K562 (cell line): ENCODE measurements around the gene KLHL35. TPM values are rescaled to one million over a fixed set of nuclear protein-coding genes. Genes with fewer than 3 reads are reported as not detected.

Experiments
- BCL6 ChIP-seq: fragments of 250-450 bp; sonication (Bioruptor Pico); IDR thresholded peaks from 2 replicates; pipeline ENCODE4 v1.4.0; 2020
- BCLAF1 ChIP-seq, 2 experiments: fragments of 450-650 bp in 1 of 2; IDR thresholded peaks; 2 replicates each; pipeline ENCODE4 v1.6.1; 2011 to 2017; ENCODE audit warnings: low read depth in 2 of 2, antibody characterized with exemption in 1 of 2, borderline replicate concordance in 1 of 2, low read length in 1 of 2, mild to moderate bottlenecking in 1 of 2, mixed read lengths in 1 of 2; ENCODE audit not compliant: control insufficient read depth in 1 of 2
- CC2D1A ChIP-seq: fragments of 450-650 bp; IDR thresholded peaks from 2 replicates; pipeline ENCODE4 v1.6.1; 2017; ENCODE audit warnings: mild to moderate bottlenecking
- CLOCK ChIP-seq: fragments of 250-450 bp; sonication (Bioruptor Pico); IDR thresholded peaks from 2 replicates; pipeline ENCODE4 v1.4.0; 2020; ENCODE audit warnings: mild to moderate bottlenecking, moderate library complexity, borderline replicate concordance
- YY1 ChIP-seq, 3 experiments: IDR thresholded peaks; 2 replicates each; pipeline ENCODE4 v1.6.1; 2011; ENCODE audit warnings: low read length in 2 of 3, mild to moderate bottlenecking in 2 of 3, moderate library complexity in 2 of 3, borderline replicate concordance in 1 of 3, control low read depth in 1 of 3, low read depth in 1 of 3; ENCODE audit not compliant: insufficient read depth in 3 of 3, insufficient replicate concordance in 2 of 3, control insufficient read depth in 1 of 3, insufficient read length in 1 of 3; ENCODE audit errors: extremely low read depth in 1 of 3
- polyA plus RNA-seq, 8 experiments: library from polyadenylated mRNA; depleted of rRNA in 4 of 8; stranded (reverse) in 5 of 8; unstranded in 3 of 8; fragments of >200 nt; fragmentation: Nextera tagmentation in 2 of 8; fragmentation: Illumina TruSeq in 1 of 8; extraction: Ambion mirVana in 2 of 8; extraction: Trizol in 1 of 8; gene quantifications; 2 replicates each; pipeline versions ENCODE4 v1.2.1 to v1.2.3, GENCODE V29; 2011 to 2014; ENCODE audit warnings: inconsistent platforms in 1 of 8, missing spikeins in 1 of 8
- total RNA-seq, 7 experiments: library from RNA; depleted of rRNA in 6 of 7; stranded (reverse); fragments of >200 nt in 6 of 7; fragmentation: Illumina TruSeq in 2 of 7; extraction: Trizol in 2 of 7; gene quantifications; 2 replicates each; pipeline versions ENCODE4 v1.2.1 to v1.2.3, GENCODE V29; 2011 to 2021; ENCODE audit warnings: low replicate concordance in 1 of 7

The KLHL35 gene
- total and polyA plus RNA-seq, 9 of the 15 experiments (the other 6 are each of a cell fraction or from before 2014, with no cell fraction given): not detected

- TF ChIP-seq CC2D1A: no peak
- no peak for TF ChIP-seq BCL6
- no peak for TF ChIP-seq CLOCK (CRISPR knock-in tag)
- TF ChIP-seq BCLAF1 (IDR thresholded peaks at IDR 0.05; ENCODE audit: borderline replicate concordance in 1 of 2, control insufficient read depth in 1 of 2, low read depth in 2 of 2, low read length in 1 of 2): no peak
- TF ChIP-seq YY1 (IDR thresholded peaks at IDR 0.05; ENCODE audit: borderline replicate concordance in 1 of 3, control insufficient read depth in 1 of 3, extremely low read depth in 1 of 3, insufficient read depth in 3 of 3, insufficient read length in 1 of 3, insufficient replicate concordance in 2 of 3, low read depth in 1 of 3, low read length in 2 of 3): no peak
These were observed 22.0 kb upstream of the KLHL35 start (continued) for GRCh38 chr11:75454987-75455386.
